HEK293 (cell line): ENCODE data around the gene CHPT1.
"Not testable (repeated sequence)": the region's sequence is repeated elsewhere in the genome, so short reads cannot be mapped to it uniquely, and the experiment has no call there.

ENCODE experiments used
- CTCF ChIA-PET: fragments of 350-600 bp; formaldehyde crosslinking; extraction: SDS; loops from one replicate; lab custom pipeline; 2021; ENCODE audit warnings: antibody characterized with exemption; lab: Yijun Ruan, JAX
- POLR2A ChIA-PET: fragments of 300-600 bp; formaldehyde crosslinking; extraction: SDS; loops from one replicate; lab custom pipeline; 2020; ENCODE audit warnings: antibody characterized with exemption, inconsistent platforms; lab: Yijun Ruan, JAX
- H3K27ac ChIP-seq: fragments of 200-500 bp; sonication (Bioruptor generic); 2 replicates; pipeline ENCODE4 v1.5.1; 2014; ENCODE audit warnings: low read depth, low read length, control low read depth, inconsistent platforms; ENCODE audit errors: extremely low read depth
- H3K36me3 ChIP-seq, 2 experiments: fragments of 200-500 bp in 1 of 2; sonication (Bioruptor generic) in 1 of 2; 1 replicate in 1 of 2; 2 replicates in 1 of 2; pipeline ENCODE4 v1.5.1; 2014 to 2017; ENCODE audit warnings: inconsistent platforms in 2 of 2, low read length in 2 of 2; ENCODE audit not compliant: control insufficient read depth in 2 of 2, insufficient read depth in 1 of 2
- H3K4me1 ChIP-seq: fragments of 200-500 bp; sonication (Bioruptor generic); 2 replicates; pipeline ENCODE4 v1.5.1; 2014; ENCODE audit warnings: mild to moderate bottlenecking, low read length, inconsistent platforms; ENCODE audit not compliant: control insufficient read depth, insufficient read depth
- H3K4me3 ChIP-seq: 2 replicates; pipeline ENCODE4 v1.5.1; 2011; ENCODE audit warnings: low read depth, mild to moderate bottlenecking, control low read depth, low read length, moderate library complexity
- H3K9me3 ChIP-seq: fragments of 200-500 bp; sonication (Bioruptor generic); 2 replicates; pipeline ENCODE4 v1.5.1; 2014; ENCODE audit warnings: low read depth, low read length, inconsistent platforms; ENCODE audit not compliant: control insufficient read depth, insufficient read depth
- BCL11A ChIP-seq: fragments of 450-650 bp; formaldehyde crosslinking; IDR thresholded peaks from 2 replicates; pipeline ENCODE4 v1.5.1; 2016; ENCODE audit warnings: low read depth, missing biosample characterization, missing genetic modification characterization
- TCF7L2 ChIP-seq: IDR thresholded peaks from 2 replicates; pipeline ENCODE4 v1.6.1; 2011; ENCODE audit warnings: low read depth, mild to moderate bottlenecking, inconsistent platforms, low read length, moderate library complexity, borderline replicate concordance
- ZEB2 ChIP-seq: fragments of 450-650 bp; formaldehyde crosslinking; IDR thresholded peaks from 2 replicates; pipeline ENCODE4 v1.5.1; 2016; ENCODE audit warnings: missing biosample characterization, missing genetic modification characterization
- ZFP3 ChIP-seq: fragments of 450-650 bp; formaldehyde crosslinking; IDR thresholded peaks from 2 replicates; pipeline ENCODE4 v1.5.1; 2016; ENCODE audit warnings: low read depth, missing biosample characterization, missing genetic modification characterization
- ZNF184 ChIP-seq: fragments of 450-650 bp; IDR thresholded peaks from 2 replicates; pipeline ENCODE4 v1.5.1; 2018; ENCODE audit warnings: missing biosample characterization, mild to moderate bottlenecking, missing genetic modification characterization
- ZNF223 ChIP-seq: fragments of 450-650 bp; formaldehyde crosslinking; IDR thresholded peaks from 2 replicates; pipeline ENCODE4 v1.5.1; 2016; ENCODE audit warnings: missing biosample characterization, missing genetic modification characterization
- ZNF23 ChIP-seq: fragments of 450-650 bp; formaldehyde crosslinking; IDR thresholded peaks from 2 replicates; pipeline ENCODE4 v1.5.1; 2016; ENCODE audit warnings: missing biosample characterization, missing genetic modification characterization, borderline replicate concordance
- ZNF248 ChIP-seq: fragments of 450-650 bp; formaldehyde crosslinking; IDR thresholded peaks from 2 replicates; pipeline ENCODE4 v1.5.1; 2017; ENCODE audit warnings: missing biosample characterization, missing genetic modification characterization
- ZNF394 ChIP-seq: fragments of 450-650 bp; formaldehyde crosslinking; IDR thresholded peaks from 2 replicates; pipeline ENCODE4 v1.5.1; 2016; ENCODE audit warnings: missing biosample characterization, missing genetic modification characterization, mild to moderate bottlenecking, moderate library complexity, borderline replicate concordance
- ZNF514 ChIP-seq: fragments of 450-650 bp; formaldehyde crosslinking; IDR thresholded peaks from 2 replicates; pipeline ENCODE4 v1.5.1; 2016; ENCODE audit warnings: missing biosample characterization, missing genetic modification characterization
- ZNF555 ChIP-seq: fragments of 450-650 bp; formaldehyde crosslinking; conservative IDR thresholded peaks from 2 replicates; pipeline ENCODE4 v1.5.1; 2017; ENCODE audit warnings: missing biosample characterization, mild to moderate bottlenecking, missing genetic modification characterization, inconsistent platforms
- ZNF623 ChIP-seq: fragments of 450-650 bp; formaldehyde crosslinking; IDR thresholded peaks from 2 replicates; pipeline ENCODE4 v1.5.1; 2016; ENCODE audit warnings: missing biosample characterization, missing genetic modification characterization
- ZNF701 ChIP-seq: fragments of 450-650 bp; formaldehyde crosslinking; IDR thresholded peaks from 2 replicates; pipeline ENCODE4 v1.5.1; 2016; ENCODE audit warnings: missing biosample characterization, missing genetic modification characterization
- TF ChIP-seq, protein P1 (sequence below): fragments of 450-650 bp; formaldehyde crosslinking; IDR thresholded peaks from 2 replicates; pipeline ENCODE4 v1.5.1; 2016; ENCODE audit warnings: missing biosample characterization, missing genetic modification characterization
- TF ChIP-seq, protein P2 (sequence below): fragments of 450-650 bp; formaldehyde crosslinking; optimal IDR thresholded peaks from 2 replicates; pipeline ENCODE3; 2016; ENCODE audit warnings: missing biosample characterization, mild to moderate bottlenecking, missing genetic modification characterization
- TF ChIP-seq, protein P3 (sequence below): fragments of 450-650 bp; formaldehyde crosslinking; IDR thresholded peaks from 2 replicates; pipeline ENCODE4 v1.5.1; 2016; ENCODE audit warnings: missing biosample characterization, missing genetic modification characterization
- TF ChIP-seq, protein P4 (sequence below): fragments of 450-650 bp; formaldehyde crosslinking; IDR thresholded peaks from 2 replicates; pipeline ENCODE4 v1.5.1; 2016; ENCODE audit warnings: missing biosample characterization, missing genetic modification characterization
- TF ChIP-seq, protein P5 (sequence below): fragments of 450-650 bp; formaldehyde crosslinking; IDR thresholded peaks from 2 replicates; pipeline ENCODE4 v1.5.1; 2017; ENCODE audit warnings: missing biosample characterization, missing genetic modification characterization

Gene CHPT1

DNA sequence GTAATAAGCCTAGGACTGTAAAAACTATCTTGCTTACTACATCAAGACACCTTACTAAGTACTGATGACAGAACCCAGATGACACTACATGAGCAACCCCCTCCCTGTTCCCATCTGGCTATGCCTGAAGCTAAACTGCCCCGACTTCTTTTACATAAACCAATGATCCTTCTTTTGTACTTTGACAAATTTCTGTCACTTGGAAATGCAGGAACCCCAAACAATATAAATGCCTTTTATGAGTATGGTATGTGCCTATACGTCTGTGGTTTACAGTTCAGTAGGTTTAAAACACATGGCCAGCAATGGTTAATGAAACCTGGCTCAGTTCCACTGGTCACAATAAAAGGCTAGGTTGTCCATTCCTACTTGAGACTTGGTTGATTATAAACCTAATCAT lies 35.7 kb downstream of the CHPT1 start (continued):
- no peak for TF ChIP-seq ZNF623 (tag by site-specific recombination)
- TF ChIP-seq ZNF514 (tag by site-specific recombination): no peak
- TF ChIP-seq ZNF555: no peak
- TF ChIP-seq, protein P1, sequence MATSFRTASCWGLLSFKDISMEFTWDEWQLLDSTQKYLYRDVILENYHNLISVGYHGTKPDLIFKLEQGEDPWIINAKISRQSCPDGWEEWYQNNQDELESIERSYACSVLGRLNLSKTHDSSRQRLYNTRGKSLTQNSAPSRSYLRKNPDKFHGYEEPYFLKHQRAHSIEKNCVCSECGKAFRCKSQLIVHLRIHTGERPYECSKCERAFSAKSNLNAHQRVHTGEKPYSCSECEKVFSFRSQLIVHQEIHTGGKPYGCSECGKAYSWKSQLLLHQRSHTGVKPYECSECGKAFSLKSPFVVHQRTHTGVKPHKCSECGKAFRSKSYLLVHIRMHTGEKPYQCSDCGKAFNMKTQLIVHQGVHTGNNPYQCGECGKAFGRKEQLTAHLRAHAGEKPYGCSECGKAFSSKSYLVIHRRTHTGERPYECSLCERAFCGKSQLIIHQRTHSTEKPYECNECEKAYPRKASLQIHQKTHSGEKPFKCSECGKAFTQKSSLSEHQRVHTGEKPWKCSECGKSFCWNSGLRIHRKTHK (tag by site-specific recombination): no peak

DNA sequence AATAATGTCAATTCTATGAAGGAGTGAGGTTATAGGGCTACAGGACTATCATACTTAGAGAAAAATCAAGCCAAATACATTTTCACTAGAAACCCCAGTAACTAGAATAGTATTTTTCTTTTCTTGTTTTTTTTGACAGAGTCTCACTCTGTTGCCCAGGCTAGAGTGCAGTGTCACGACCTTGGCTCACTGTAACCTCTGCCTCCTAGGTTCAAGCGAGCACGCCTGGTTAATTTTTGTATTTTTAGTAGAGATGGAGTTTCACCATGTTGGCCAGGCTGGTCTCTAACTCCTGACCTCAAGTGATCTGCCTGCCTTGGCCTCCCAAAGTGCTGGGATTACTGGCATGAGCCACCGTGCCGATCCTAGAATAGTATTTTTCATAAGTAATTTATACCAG lies 37.0 kb downstream of the CHPT1 start:
- H3K9me3 ChIP-seq, H3K4me1 ChIP-seq, H3K27ac ChIP-seq, CTCF ChIA-PET, POLR2A ChIA-PET, H3K4me3 ChIP-seq: not testable (repeated sequence)
- H3K36me3 ChIP-seq: peaks cover 19 to 20% of the 10 kb centered on the region in 2 experiments

DNA sequence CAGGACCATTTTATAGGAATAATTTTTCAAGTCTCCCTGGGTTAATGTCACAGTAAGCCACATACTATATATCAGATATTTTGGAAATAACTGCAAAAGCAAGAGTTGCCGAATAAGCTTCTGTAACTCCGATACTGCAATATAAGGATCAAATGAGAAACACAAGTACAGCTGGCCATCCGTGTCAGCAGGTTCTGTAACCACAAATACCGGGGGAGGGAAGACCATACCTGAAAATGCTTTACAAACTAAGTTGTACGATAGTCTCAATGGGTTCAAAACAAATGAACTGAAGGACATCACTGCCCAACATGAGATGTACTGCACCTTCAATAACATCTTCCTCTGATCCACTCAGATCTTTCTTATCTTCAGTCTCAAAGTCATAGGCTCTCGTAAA lies 40.0 kb downstream of the CHPT1 start:
- POLR2A ChIA-PET: interaction anchor here (0.7 kb wide), 1 partner anchor 19 kb away, joined by 3 read pairs; no protein-coding TSS in a partner anchor
- no peak overlapping the region for H3K4me3 ChIP-seq
- H3K27ac ChIP-seq: no peak overlapping the region
- CTCF ChIA-PET: no interaction called here
- H3K9me3 ChIP-seq: no peaks in the 10 kb centered on the region
- TF ChIP-seq TCF7L2 (no peak), ZNF514 (tag by site-specific recombination) (no peak), ZFP3 (tag by site-specific recombination) (no peak), ZNF248 (no peak), ZNF184 (tag by site-specific recombination) (no peak), ZNF223 (no peak), BCL11A (tag by site-specific recombination) (no peak), ZNF701 (no peak), ZEB2 (tag by site-specific recombination) (no peak), ZNF23 (tag by site-specific recombination) (no peak), ZNF394 (no peak)
- TF ChIP-seq, protein P2, sequence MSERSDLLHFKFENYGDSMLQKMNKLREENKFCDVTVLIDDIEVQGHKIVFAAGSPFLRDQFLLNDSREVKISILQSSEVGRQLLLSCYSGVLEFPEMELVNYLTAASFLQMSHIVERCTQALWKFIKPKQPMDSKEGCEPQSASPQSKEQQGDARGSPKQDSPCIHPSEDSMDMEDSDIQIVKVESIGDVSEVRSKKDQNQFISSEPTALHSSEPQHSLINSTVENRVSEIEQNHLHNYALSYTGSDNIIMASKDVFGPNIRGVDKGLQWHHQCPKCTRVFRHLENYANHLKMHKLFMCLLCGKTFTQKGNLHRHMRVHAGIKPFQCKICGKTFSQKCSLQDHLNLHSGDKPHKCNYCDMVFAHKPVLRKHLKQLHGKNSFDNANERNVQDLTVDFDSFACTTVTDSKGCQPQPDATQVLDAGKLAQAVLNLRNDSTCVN (tag by site-specific recombination): no peak
- TF ChIP-seq, protein P3, sequence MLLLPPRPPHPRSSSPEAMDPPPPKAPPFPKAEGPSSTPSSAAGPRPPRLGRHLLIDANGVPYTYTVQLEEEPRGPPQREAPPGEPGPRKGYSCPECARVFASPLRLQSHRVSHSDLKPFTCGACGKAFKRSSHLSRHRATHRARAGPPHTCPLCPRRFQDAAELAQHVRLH (tag by site-specific recombination): no peak
- TF ChIP-seq, protein P4, sequence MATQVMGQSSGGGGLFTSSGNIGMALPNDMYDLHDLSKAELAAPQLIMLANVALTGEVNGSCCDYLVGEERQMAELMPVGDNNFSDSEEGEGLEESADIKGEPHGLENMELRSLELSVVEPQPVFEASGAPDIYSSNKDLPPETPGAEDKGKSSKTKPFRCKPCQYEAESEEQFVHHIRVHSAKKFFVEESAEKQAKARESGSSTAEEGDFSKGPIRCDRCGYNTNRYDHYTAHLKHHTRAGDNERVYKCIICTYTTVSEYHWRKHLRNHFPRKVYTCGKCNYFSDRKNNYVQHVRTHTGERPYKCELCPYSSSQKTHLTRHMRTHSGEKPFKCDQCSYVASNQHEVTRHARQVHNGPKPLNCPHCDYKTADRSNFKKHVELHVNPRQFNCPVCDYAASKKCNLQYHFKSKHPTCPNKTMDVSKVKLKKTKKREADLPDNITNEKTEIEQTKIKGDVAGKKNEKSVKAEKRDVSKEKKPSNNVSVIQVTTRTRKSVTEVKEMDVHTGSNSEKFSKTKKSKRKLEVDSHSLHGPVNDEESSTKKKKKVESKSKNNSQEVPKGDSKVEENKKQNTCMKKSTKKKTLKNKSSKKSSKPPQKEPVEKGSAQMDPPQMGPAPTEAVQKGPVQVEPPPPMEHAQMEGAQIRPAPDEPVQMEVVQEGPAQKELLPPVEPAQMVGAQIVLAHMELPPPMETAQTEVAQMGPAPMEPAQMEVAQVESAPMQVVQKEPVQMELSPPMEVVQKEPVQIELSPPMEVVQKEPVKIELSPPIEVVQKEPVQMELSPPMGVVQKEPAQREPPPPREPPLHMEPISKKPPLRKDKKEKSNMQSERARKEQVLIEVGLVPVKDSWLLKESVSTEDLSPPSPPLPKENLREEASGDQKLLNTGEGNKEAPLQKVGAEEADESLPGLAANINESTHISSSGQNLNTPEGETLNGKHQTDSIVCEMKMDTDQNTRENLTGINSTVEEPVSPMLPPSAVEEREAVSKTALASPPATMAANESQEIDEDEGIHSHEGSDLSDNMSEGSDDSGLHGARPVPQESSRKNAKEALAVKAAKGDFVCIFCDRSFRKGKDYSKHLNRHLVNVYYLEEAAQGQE (tag by site-specific recombination): no peak
- TF ChIP-seq, protein P5, sequence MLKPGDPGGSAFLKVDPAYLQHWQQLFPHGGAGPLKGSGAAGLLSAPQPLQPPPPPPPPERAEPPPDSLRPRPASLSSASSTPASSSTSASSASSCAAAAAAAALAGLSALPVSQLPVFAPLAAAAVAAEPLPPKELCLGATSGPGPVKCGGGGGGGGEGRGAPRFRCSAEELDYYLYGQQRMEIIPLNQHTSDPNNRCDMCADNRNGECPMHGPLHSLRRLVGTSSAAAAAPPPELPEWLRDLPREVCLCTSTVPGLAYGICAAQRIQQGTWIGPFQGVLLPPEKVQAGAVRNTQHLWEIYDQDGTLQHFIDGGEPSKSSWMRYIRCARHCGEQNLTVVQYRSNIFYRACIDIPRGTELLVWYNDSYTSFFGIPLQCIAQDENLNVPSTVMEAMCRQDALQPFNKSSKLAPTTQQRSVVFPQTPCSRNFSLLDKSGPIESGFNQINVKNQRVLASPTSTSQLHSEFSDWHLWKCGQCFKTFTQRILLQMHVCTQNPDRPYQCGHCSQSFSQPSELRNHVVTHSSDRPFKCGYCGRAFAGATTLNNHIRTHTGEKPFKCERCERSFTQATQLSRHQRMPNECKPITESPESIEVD (tag by site-specific recombination): no peak
- H3K36me3 ChIP-seq: peaks cover 8 to 16% of the 10 kb centered on the region in 2 experiments; a peak in 2 of 3 replicates
- no peaks in the 10 kb centered on the region for H3K4me1 ChIP-seq
